ENCODE data around the gene SLC10A1. TPM values are rescaled to one million over a fixed set of nuclear protein-coding genes. Genes with fewer than 3 reads are reported as not detected.

Gene SLC10A1
- total and polyA plus RNA-seq, 4 donors: not detected

- no peak for DNase-seq
- Histone ChIP-seq H3K9me3 (ENCODE audit: control insufficient read depth, low read length) (peaks cover 2% of the 10 kb centered on the region), H3K4me1 (ENCODE audit: control insufficient read depth in 1 of 2, insufficient read depth in 2 of 2, low read length in 2 of 2) (no peaks in the 10 kb centered on the region), H3K27ac (ENCODE audit: low read depth in 1 of 2, low read length in 2 of 2) (no peak overlapping the region), H3K4me3 (ENCODE audit: low read length in 2 of 2) (no peak overlapping the region), H3K36me3 (ENCODE audit: control insufficient read depth in 1 of 2, insufficient read depth in 2 of 2, low read length in 1 of 2) (no peaks in the 10 kb centered on the region), H3K27me3 (ENCODE audit: control insufficient read depth in 1 of 2, insufficient read depth in 2 of 2, low read length in 1 of 2) (no peaks in the 10 kb centered on the region)
- intact Hi-C loops (cut with DNase I): no loop called here
- no peak for ATAC-seq (ENCODE audit: low FRiP score)
- WGBS, 2 donors: 89 to 90% methylated on average over 4 of the region's 4 CpGs
These were observed 31.8 kb upstream of the SLC10A1 start for GRCh38 chr14:69828879-69829278.

GRCh38 chr14:69828354-69828753 is 31.3 kb upstream of the SLC10A1 start:
- ATAC-seq (ENCODE audit: low FRiP score) (no peak), DNase-seq (no peak)
- Histone ChIP-seq H3K9me3 (ENCODE audit: control insufficient read depth, low read length) (peaks cover 2% of the 10 kb centered on the region), H3K4me3 (ENCODE audit: low read length in 2 of 2) (no peak overlapping the region), H3K4me1 (ENCODE audit: control insufficient read depth in 1 of 2, insufficient read depth in 2 of 2, low read length in 2 of 2) (no peaks in the 10 kb centered on the region), H3K27me3 (ENCODE audit: control insufficient read depth in 1 of 2, insufficient read depth in 2 of 2, low read length in 1 of 2) (no peaks in the 10 kb centered on the region), H3K36me3 (ENCODE audit: control insufficient read depth in 1 of 2, insufficient read depth in 2 of 2, low read length in 1 of 2) (no peaks in the 10 kb centered on the region), H3K27ac (ENCODE audit: low read depth in 1 of 2, low read length in 2 of 2) (no peak overlapping the region)
- WGBS, 2 donors: 49 to 60% methylated on average over 3 of the region's 3 CpGs
- intact Hi-C loops (cut with DNase I): no loop called here

GRCh38 chr14:69827560-69827959 is 30.5 kb upstream of the SLC10A1 start:
- no peak for DNase-seq
- WGBS, 2 donors: 70 to 73% methylated on average over 4 of the region's 4 CpGs
- H3K4me1 ChIP-seq (ENCODE audit: control insufficient read depth in 1 of 2, insufficient read depth in 2 of 2, low read length in 2 of 2): no peaks in the 10 kb centered on the region
- intact Hi-C loops (cut with DNase I): no loop called here
- no peak overlapping the region for H3K27ac ChIP-seq (ENCODE audit: low read depth in 1 of 2, low read length in 2 of 2)
- H3K4me3 ChIP-seq (ENCODE audit: low read length in 2 of 2): no peak overlapping the region
- peaks cover 2% of the 10 kb centered on the region for H3K9me3 ChIP-seq (ENCODE audit: control insufficient read depth, low read length)
- no peaks in the 10 kb centered on the region for H3K27me3 ChIP-seq (ENCODE audit: control insufficient read depth in 1 of 2, insufficient read depth in 2 of 2, low read length in 1 of 2)
- ATAC-seq (ENCODE audit: low FRiP score): no peak
- H3K36me3 ChIP-seq (ENCODE audit: control insufficient read depth in 1 of 2, insufficient read depth in 2 of 2, low read length in 1 of 2): no peaks in the 10 kb centered on the region

- Histone ChIP-seq H3K9me3 (ENCODE audit: control insufficient read depth, low read length) (no peaks in the 10 kb centered on the region), H3K36me3 (ENCODE audit: control insufficient read depth in 1 of 2, insufficient read depth in 2 of 2, low read length in 1 of 2) (no peaks in the 10 kb centered on the region), H3K27me3 (ENCODE audit: control insufficient read depth in 1 of 2, insufficient read depth in 2 of 2, low read length in 1 of 2) (no peaks in the 10 kb centered on the region), H3K4me3 (ENCODE audit: low read length in 2 of 2) (no peak overlapping the region), H3K4me1 (ENCODE audit: control insufficient read depth in 1 of 2, insufficient read depth in 2 of 2, low read length in 2 of 2) (no peaks in the 10 kb centered on the region), H3K27ac (ENCODE audit: low read depth in 1 of 2, low read length in 2 of 2) (no peak overlapping the region)
- intact Hi-C loops (cut with DNase I): no loop called here
- ATAC-seq (ENCODE audit: low FRiP score) (no peak), DNase-seq (no peak)
- 59 to 73% methylated on average over 6 of the region's 6 CpGs for WGBS, 2 donors
These were observed 25.4 kb upstream of the SLC10A1 start for GRCh38 chr14:69822456-69822855.

GRCh38 chr14:69820991-69821390 is 23.9 kb upstream of the SLC10A1 start:
- no peak for DNase-seq
- WGBS, 2 donors: 63% methylated on average over 2 of the region's 2 CpGs
- no peak overlapping the region for H3K4me3 ChIP-seq (ENCODE audit: low read length in 2 of 2)
- no peaks in the 10 kb centered on the region for H3K36me3 ChIP-seq (ENCODE audit: control insufficient read depth in 1 of 2, insufficient read depth in 2 of 2, low read length in 1 of 2)
- intact Hi-C loops (cut with DNase I): no loop called here
- ATAC-seq (ENCODE audit: low FRiP score): no peak
- no peaks in the 10 kb centered on the region for H3K4me1 ChIP-seq (ENCODE audit: control insufficient read depth in 1 of 2, insufficient read depth in 2 of 2, low read length in 2 of 2)
- H3K9me3 ChIP-seq (ENCODE audit: control insufficient read depth, low read length): no peaks in the 10 kb centered on the region
- H3K27me3 ChIP-seq (ENCODE audit: control insufficient read depth in 1 of 2, insufficient read depth in 2 of 2, low read length in 1 of 2): no peaks in the 10 kb centered on the region
- no peak overlapping the region for H3K27ac ChIP-seq (ENCODE audit: low read depth in 1 of 2, low read length in 2 of 2)

DNA sequence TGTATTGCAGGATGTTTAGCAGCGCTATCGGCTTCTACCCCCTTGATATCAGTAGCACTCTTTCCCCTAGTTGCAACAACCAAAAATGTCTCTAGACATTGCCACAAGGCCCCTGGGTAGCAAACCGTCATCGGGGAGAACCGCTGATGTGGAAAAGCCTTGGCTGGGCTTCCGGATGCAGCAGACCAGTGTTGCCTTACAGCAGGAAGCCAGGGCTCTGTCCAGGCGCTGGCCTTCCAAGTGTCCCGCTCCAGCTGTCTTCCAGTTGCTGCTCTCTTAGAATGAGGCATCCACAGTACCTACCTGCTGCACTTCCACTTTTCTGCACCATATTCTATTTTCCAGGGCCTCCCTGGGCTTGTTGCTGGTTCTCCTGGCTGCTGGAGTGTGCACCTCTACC is 22.6 kb upstream of the SLC10A1 start:
- no peaks in the 10 kb centered on the region for H3K9me3 ChIP-seq (ENCODE audit: control insufficient read depth, low read length)
- H3K27ac ChIP-seq (ENCODE audit: low read depth in 1 of 2, low read length in 2 of 2): no peak overlapping the region
- H3K4me3 ChIP-seq (ENCODE audit: low read length in 2 of 2): no peak overlapping the region
- intact Hi-C loops (cut with DNase I): loop anchor here in 1 of 2 donors (2.0 to 10.0 kb wide), 2 partner anchors 209 to 995 kb away; no protein-coding TSS in a partner anchor
- H3K4me1 ChIP-seq (ENCODE audit: control insufficient read depth in 1 of 2, insufficient read depth in 2 of 2, low read length in 2 of 2): no peaks in the 10 kb centered on the region
- no peaks in the 10 kb centered on the region for H3K36me3 ChIP-seq (ENCODE audit: control insufficient read depth in 1 of 2, insufficient read depth in 2 of 2, low read length in 1 of 2)
- WGBS, 2 donors: 75 to 78% methylated on average over 8 of the region's 8 CpGs
- DNase-seq: no peak
- ATAC-seq (ENCODE audit: low FRiP score): no peak
- no peaks in the 10 kb centered on the region for H3K27me3 ChIP-seq (ENCODE audit: control insufficient read depth in 1 of 2, insufficient read depth in 2 of 2, low read length in 1 of 2)

- no peak overlapping the region for H3K27ac ChIP-seq (ENCODE audit: low read depth in 1 of 2, low read length in 2 of 2)
- intact Hi-C loops (cut with DNase I): loop anchor here (1.0 to 10.0 kb wide), 3 partner anchors 210 to 996 kb away; no protein-coding TSS in a partner anchor
- H3K4me1 ChIP-seq (ENCODE audit: control insufficient read depth in 1 of 2, insufficient read depth in 2 of 2, low read length in 2 of 2): no peaks in the 10 kb centered on the region
- WGBS, 2 donors: 7% methylated on average over 11 of the region's 11 CpGs
- ATAC-seq (ENCODE audit: low FRiP score): peak; percentile 68
- no peaks in the 10 kb centered on the region for H3K27me3 ChIP-seq (ENCODE audit: control insufficient read depth in 1 of 2, insufficient read depth in 2 of 2, low read length in 1 of 2)
- H3K4me3 ChIP-seq (ENCODE audit: low read length in 2 of 2): no peak overlapping the region
- no peaks in the 10 kb centered on the region for H3K36me3 ChIP-seq (ENCODE audit: control insufficient read depth in 1 of 2, insufficient read depth in 2 of 2, low read length in 1 of 2)
- no peaks in the 10 kb centered on the region for H3K9me3 ChIP-seq (ENCODE audit: control insufficient read depth, low read length)
- DNase-seq: no peak
These were observed 21.7 kb upstream of the SLC10A1 start for GRCh38 chr14:69818758-69819191.

DNA sequence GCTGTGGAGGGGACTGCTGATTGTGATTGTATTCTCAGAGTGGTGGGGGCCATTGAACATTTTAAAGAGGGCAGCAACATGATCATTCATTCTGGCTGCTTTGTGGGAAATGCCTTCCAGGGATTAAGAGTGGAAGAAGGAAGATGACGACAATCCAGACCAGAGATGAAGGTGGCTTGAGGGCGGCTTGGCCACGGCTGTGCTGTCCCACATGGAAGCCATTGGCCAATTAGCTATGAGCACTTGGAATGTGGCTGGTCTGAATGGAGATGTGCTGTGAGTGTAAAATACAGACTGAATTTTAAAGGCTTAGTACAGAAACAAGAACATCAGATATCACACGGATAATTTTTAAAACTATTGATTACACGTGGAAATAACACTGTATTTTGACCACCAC is 19.2 kb upstream of the SLC10A1 start:
- intact Hi-C loops (cut with DNase I): loop anchor here in 1 of 2 donors (10.0 kb wide), 1 partner anchor 999 kb away; no protein-coding TSS in a partner anchor
- Histone ChIP-seq H3K4me1 (ENCODE audit: control insufficient read depth in 1 of 2, insufficient read depth in 2 of 2, low read length in 2 of 2) (no peaks in the 10 kb centered on the region), H3K4me3 (ENCODE audit: low read length in 2 of 2) (no peak overlapping the region), H3K27me3 (ENCODE audit: control insufficient read depth in 1 of 2, insufficient read depth in 2 of 2, low read length in 1 of 2) (no peaks in the 10 kb centered on the region), H3K36me3 (ENCODE audit: control insufficient read depth in 1 of 2, insufficient read depth in 2 of 2, low read length in 1 of 2) (no peaks in the 10 kb centered on the region), H3K27ac (ENCODE audit: low read depth in 1 of 2, low read length in 2 of 2) (no peak overlapping the region), H3K9me3 (ENCODE audit: control insufficient read depth, low read length) (no peaks in the 10 kb centered on the region)
- WGBS, 2 donors: 69 to 72% methylated on average over 5 of the region's 5 CpGs
- no peak for ATAC-seq (ENCODE audit: low FRiP score)
- no peak for DNase-seq

GRCh38 chr14:69815556-69815955 is 18.5 kb upstream of the SLC10A1 start:
- intact Hi-C loops (cut with DNase I): loop anchor here in 1 of 2 donors (10.0 kb wide), 1 partner anchor 999 kb away; no protein-coding TSS in a partner anchor
- H3K9me3 ChIP-seq (ENCODE audit: control insufficient read depth, low read length): no peaks in the 10 kb centered on the region
- no peak for DNase-seq

More at GRCh38 chr14:69815556-69815955, 18.5 kb upstream of the SLC10A1 start:
- H3K27me3 ChIP-seq (ENCODE audit: control insufficient read depth in 1 of 2, insufficient read depth in 2 of 2, low read length in 1 of 2): no peaks in the 10 kb centered on the region
- ATAC-seq (ENCODE audit: low FRiP score): no peak
- H3K27ac ChIP-seq (ENCODE audit: low read depth in 1 of 2, low read length in 2 of 2): no peak overlapping the region
- no peaks in the 10 kb centered on the region for H3K4me1 ChIP-seq (ENCODE audit: control insufficient read depth in 1 of 2, insufficient read depth in 2 of 2, low read length in 2 of 2)
- no peak overlapping the region for H3K4me3 ChIP-seq (ENCODE audit: low read length in 2 of 2)
- no peaks in the 10 kb centered on the region for H3K36me3 ChIP-seq (ENCODE audit: control insufficient read depth in 1 of 2, insufficient read depth in 2 of 2, low read length in 1 of 2)
- 70 to 73% methylated on average over 5 of the region's 5 CpGs for WGBS, 2 donors
